Panc1 (cell line): ENCODE measurements around the gene LYZL1. TPM values are rescaled to one million over a fixed set of nuclear protein-coding genes. Genes with fewer than 3 reads are reported as not detected.
"Not testable (repeated sequence)": the region's sequence is repeated elsewhere in the genome, so short reads cannot be mapped to it uniquely, and the experiment has no call there.

Experiments
- ATAC-seq: fragments of 200-7000 bp; cut with Tn5 transposase; 2 replicates; pipeline ENCODE4 v1.9.1; 2020; ENCODE audit warnings: mild to moderate bottlenecking, moderate library complexity
- BruUV-seq: library from RNA; stranded (reverse); fragments of 400-500 nt; replicated peaks from 2 replicates; lab custom pipeline; 2021; lab: Mats Ljungman, UMichigan
- CTCF ChIA-PET: fragments of 300-600 bp; sonication (Branson Sonifier 250); formaldehyde crosslinking; loops from one replicate; lab custom pipeline; 2022; ENCODE audit warnings: antibody characterized with exemption; lab: Charles Lee
- POLR2A ChIA-PET: fragments of 300-600 bp; sonication (Branson Sonifier 250); formaldehyde crosslinking; loops from one replicate; lab custom pipeline; 2022; ENCODE audit warnings: antibody characterized with exemption; lab: Charles Lee
- DNase-seq: peaks from one replicate; pipeline ENCODE4 v3.0.0-alpha.2; 2010; ENCODE audit warnings: low read depth, low spot score
- H3K27ac ChIP-seq: 2 replicates; pipeline ENCODE4 v1.5.1; 2011; ENCODE audit warnings: mild to moderate bottlenecking, low read length, inconsistent platforms
- H3K27me3 ChIP-seq: fragments of 200-500 bp; sonication (Bioruptor generic); 2 replicates; pipeline ENCODE4 v1.6.0; 2014; ENCODE audit warnings: low read length, inconsistent platforms; ENCODE audit not compliant: control insufficient read depth, insufficient read depth
- H3K36me3 ChIP-seq: fragments of 200-500 bp; sonication (Bioruptor generic); 2 replicates; pipeline ENCODE4 v1.5.1; 2014; ENCODE audit warnings: inconsistent platforms, mild to moderate bottlenecking, low read length, moderate library complexity; ENCODE audit not compliant: control insufficient read depth, insufficient read depth
- H3K4me1 ChIP-seq: 2 replicates; pipeline ENCODE4 v1.5.1; 2011; ENCODE audit warnings: inconsistent platforms, mild to moderate bottlenecking, low read length, moderate library complexity; ENCODE audit not compliant: control insufficient read depth, insufficient read depth
- H3K4me3 ChIP-seq, 2 experiments: 2 replicates each; pipeline ENCODE4 v1.5.1; 2011 to 2012; ENCODE audit warnings: low read depth in 2 of 2, low read length in 2 of 2, mild to moderate bottlenecking in 2 of 2, inconsistent platforms in 1 of 2, moderate library complexity in 1 of 2
- H3K9me3 ChIP-seq: fragments of 200-500 bp; sonication (Bioruptor generic); 2 replicates; pipeline ENCODE4 v1.5.1; 2014; ENCODE audit warnings: low read depth, mild to moderate bottlenecking, inconsistent platforms, low read length, moderate library complexity; ENCODE audit not compliant: control insufficient read depth, insufficient read depth
- POLR2AphosphoS5 ChIP-seq: IDR thresholded peaks from 2 replicates; pipeline ENCODE4 v1.6.1; 2012; ENCODE audit warnings: mild to moderate bottlenecking, low read depth, low read length, moderate library complexity
- SIN3A ChIP-seq: IDR thresholded peaks from 2 replicates; pipeline ENCODE4 v1.6.1; 2012; ENCODE audit warnings: low read depth, mild to moderate bottlenecking, low read length, moderate library complexity, borderline replicate concordance; ENCODE audit not compliant: insufficient read depth
- TCF7L2 ChIP-seq: IDR thresholded peaks from 2 replicates; pipeline ENCODE4 v1.6.1; 2011; ENCODE audit warnings: mild to moderate bottlenecking, low read depth, low read length, inconsistent platforms
- in situ Hi-C: cut with HindIII; loops from 2 replicates; pipeline ENCODE4 v1.10.0; 2016; ENCODE audit warnings: low sequenced_read_pairs, low pct_unique_long_range_greater_than_20kb
- intact Hi-C: fragments of 100-400 bp; cut with micrococcal nuclease; formaldehyde crosslinking; loops from one replicate; pipeline ENCODE4 v1.10.0; 2022; ENCODE audit not compliant: unreplicated experiment
- total RNA-seq: library from RNA; stranded (reverse); gene quantifications from one replicate; pipeline ENCODE4 v1.2.1, GENCODE V29; 2021; ENCODE audit not compliant: unreplicated experiment
- TF ChIP-seq, protein P1 (sequence below), 2 experiments: IDR thresholded peaks; 2 replicates each; pipeline ENCODE4 v1.6.1; 2011 to 2012; ENCODE audit warnings: low read depth in 2 of 2, control low read depth in 1 of 2, low read length in 1 of 2, mild to moderate bottlenecking in 1 of 2, moderate library complexity in 1 of 2; ENCODE audit not compliant: insufficient read depth in 1 of 2
- TF ChIP-seq, protein P2 (sequence below): fragments of 450-650 bp; IDR thresholded peaks from 2 replicates; pipeline ENCODE4 v1.5.1; 2017; ENCODE audit warnings: mild to moderate bottlenecking

The LYZL1 gene
- total RNA-seq, 1 experiment from 2014 or later, result not detected

DNA sequence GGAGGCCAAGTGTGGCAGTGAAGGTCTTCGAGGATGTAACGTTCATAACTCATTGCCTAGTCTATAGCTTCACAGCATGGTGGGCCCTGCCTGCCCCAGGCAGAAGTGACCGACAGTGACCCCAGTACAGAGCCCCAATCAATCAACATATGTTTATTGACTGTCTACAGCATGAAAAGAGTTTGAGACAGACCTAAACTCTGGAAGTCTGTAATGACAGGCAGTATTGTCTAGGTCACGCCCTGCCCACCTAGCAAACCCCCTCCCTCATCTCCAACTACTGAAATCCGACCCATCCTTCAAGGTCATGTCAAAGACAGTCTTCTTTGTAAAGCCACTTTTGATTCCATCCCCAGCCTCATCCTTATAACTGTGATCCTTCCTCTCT lies 43.9 kb downstream of the LYZL1 start:
- in situ Hi-C loops, result no loop called here
- CTCF ChIA-PET, result no interaction called here

DNA sequence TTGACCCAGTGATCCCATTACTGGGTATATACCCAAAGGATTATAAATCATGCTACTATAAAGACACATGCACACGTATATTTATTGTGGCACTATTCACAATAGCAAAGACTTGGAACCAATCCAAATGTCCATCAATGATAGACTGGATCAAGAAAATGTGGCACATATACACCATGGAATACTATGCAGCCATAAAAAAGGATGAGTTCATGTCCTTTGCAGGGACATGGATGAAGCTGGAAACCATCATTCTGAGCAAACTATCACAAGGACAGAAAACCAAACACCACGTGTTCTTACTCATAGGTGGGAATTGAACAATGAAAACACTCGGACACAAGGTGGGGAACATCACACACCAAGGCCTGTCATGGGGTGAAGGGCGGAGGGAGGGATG lies 48.7 kb downstream of the LYZL1 start:
- POLR2A ChIA-PET, DNase-seq, BruUV-seq, H3K4me1 ChIP-seq, H3K27me3 ChIP-seq, H3K4me3 ChIP-seq, ATAC-seq, CTCF ChIA-PET, intact Hi-C loops, in situ Hi-C loops, H3K36me3 ChIP-seq, H3K27ac ChIP-seq, H3K9me3 ChIP-seq: not testable (repeated sequence)

More for the DNA sequence above, 43.9 kb downstream of the LYZL1 start:
- ATAC-seq, result no peak
- Histone ChIP-seq H3K9me3 (no peaks in the 10 kb centered on the region), H3K27ac (no peak overlapping the region), H3K27me3 (no peaks in the 10 kb centered on the region; the same call in 1 of the 2 replicates), H3K36me3 (no peaks in the 10 kb centered on the region), H3K4me3 (no peak overlapping the region), H3K4me1 (no peaks in the 10 kb centered on the region)
- TF ChIP-seq, protein P1, sequence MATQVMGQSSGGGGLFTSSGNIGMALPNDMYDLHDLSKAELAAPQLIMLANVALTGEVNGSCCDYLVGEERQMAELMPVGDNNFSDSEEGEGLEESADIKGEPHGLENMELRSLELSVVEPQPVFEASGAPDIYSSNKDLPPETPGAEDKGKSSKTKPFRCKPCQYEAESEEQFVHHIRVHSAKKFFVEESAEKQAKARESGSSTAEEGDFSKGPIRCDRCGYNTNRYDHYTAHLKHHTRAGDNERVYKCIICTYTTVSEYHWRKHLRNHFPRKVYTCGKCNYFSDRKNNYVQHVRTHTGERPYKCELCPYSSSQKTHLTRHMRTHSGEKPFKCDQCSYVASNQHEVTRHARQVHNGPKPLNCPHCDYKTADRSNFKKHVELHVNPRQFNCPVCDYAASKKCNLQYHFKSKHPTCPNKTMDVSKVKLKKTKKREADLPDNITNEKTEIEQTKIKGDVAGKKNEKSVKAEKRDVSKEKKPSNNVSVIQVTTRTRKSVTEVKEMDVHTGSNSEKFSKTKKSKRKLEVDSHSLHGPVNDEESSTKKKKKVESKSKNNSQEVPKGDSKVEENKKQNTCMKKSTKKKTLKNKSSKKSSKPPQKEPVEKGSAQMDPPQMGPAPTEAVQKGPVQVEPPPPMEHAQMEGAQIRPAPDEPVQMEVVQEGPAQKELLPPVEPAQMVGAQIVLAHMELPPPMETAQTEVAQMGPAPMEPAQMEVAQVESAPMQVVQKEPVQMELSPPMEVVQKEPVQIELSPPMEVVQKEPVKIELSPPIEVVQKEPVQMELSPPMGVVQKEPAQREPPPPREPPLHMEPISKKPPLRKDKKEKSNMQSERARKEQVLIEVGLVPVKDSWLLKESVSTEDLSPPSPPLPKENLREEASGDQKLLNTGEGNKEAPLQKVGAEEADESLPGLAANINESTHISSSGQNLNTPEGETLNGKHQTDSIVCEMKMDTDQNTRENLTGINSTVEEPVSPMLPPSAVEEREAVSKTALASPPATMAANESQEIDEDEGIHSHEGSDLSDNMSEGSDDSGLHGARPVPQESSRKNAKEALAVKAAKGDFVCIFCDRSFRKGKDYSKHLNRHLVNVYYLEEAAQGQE (IDR thresholded peaks at IDR 0.05; ENCODE audit: insufficient read depth in 1 of 2, low read depth in 2 of 2, low read length in 1 of 2), result no peak
- TF ChIP-seq, protein P2, sequence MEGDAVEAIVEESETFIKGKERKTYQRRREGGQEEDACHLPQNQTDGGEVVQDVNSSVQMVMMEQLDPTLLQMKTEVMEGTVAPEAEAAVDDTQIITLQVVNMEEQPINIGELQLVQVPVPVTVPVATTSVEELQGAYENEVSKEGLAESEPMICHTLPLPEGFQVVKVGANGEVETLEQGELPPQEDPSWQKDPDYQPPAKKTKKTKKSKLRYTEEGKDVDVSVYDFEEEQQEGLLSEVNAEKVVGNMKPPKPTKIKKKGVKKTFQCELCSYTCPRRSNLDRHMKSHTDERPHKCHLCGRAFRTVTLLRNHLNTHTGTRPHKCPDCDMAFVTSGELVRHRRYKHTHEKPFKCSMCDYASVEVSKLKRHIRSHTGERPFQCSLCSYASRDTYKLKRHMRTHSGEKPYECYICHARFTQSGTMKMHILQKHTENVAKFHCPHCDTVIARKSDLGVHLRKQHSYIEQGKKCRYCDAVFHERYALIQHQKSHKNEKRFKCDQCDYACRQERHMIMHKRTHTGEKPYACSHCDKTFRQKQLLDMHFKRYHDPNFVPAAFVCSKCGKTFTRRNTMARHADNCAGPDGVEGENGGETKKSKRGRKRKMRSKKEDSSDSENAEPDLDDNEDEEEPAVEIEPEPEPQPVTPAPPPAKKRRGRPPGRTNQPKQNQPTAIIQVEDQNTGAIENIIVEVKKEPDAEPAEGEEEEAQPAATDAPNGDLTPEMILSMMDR, result no peak
- TF ChIP-seq TCF7L2, result no peak
- TF ChIP-seq SIN3A, result no peak
- no peak for TF ChIP-seq POLR2AphosphoS5
- no TSS peak for BruUV-seq
- intact Hi-C loops, result no loop called here
- no peak for DNase-seq
- POLR2A ChIA-PET, result no interaction called here

DNA sequence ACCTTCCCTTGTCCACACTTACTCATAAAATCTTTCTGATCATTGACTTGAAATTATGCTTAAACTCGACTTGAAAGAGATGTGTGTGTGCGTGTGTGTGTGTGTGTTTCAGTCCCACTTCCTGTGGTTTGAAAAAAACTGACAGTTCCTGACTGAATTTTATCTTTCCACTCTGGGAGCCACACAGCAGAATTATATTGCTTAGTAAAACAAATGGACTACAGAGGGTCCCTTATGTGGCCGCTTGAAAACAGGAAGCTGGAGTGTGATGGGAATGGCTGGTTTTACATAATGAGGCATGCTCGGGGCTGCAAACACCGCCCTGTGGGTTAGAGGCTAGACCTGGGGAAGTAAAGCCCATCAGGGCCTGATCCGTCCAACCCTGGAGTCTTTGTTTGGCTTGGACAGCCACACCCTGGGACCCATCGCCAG lies 54.8 kb downstream of the LYZL1 start:
- no peaks in the 10 kb centered on the region for H3K4me1 ChIP-seq
- H3K36me3 ChIP-seq, result no peaks in the 10 kb centered on the region
- H3K9me3 ChIP-seq, result no peaks in the 10 kb centered on the region
- in situ Hi-C loops (no loop called here), intact Hi-C loops (no loop called here)
- no peak for TF ChIP-seq TCF7L2
- no peak for TF ChIP-seq SIN3A
- TF ChIP-seq, protein P1 (IDR thresholded peaks at IDR 0.05; ENCODE audit: insufficient read depth in 1 of 2, low read depth in 2 of 2, low read length in 1 of 2), result no peak
- TF ChIP-seq, protein P2, result no peak
- no peak for TF ChIP-seq POLR2AphosphoS5
- no peak for ATAC-seq
- no peak overlapping the region for H3K27ac ChIP-seq
- no peaks in the 10 kb centered on the region for H3K27me3 ChIP-seq
- ChIA-PET POLR2A (no interaction called here), CTCF (no interaction called here)
- no peak overlapping the region for H3K4me3 ChIP-seq
- BruUV-seq, result no TSS peak
- no peak for DNase-seq
